IMR-90 (cell line): ENCODE data around the gene PPIP5K2. TPM values are rescaled to one million over a fixed set of nuclear protein-coding genes. Genes with fewer than 3 reads are reported as not detected.

Source experiments
- ATAC-seq: fragments of 200-7000 bp; cut with Tn5 transposase; 2 replicates; pipeline ENCODE4 v1.9.1; 2020; ENCODE audit warnings: low read depth, mild to moderate bottlenecking, moderate library complexity
- BruUV-seq: library from RNA; stranded (reverse); fragments of 400-500 nt; replicated peaks from 2 replicates; lab custom pipeline; 2021; lab: Mats Ljungman, UMichigan
- CTCF ChIA-PET: fragments of 300-600 bp; formaldehyde crosslinking; extraction: SDS; loops from one replicate; lab custom pipeline; 2021; ENCODE audit warnings: antibody characterized with exemption; lab: Yijun Ruan, JAX
- POLR2A ChIA-PET: fragments of 300-600 bp; sonication (Branson Sonifier 250); formaldehyde crosslinking; loops from one replicate; lab custom pipeline; 2022; ENCODE audit warnings: antibody characterized with exemption; ENCODE audit not compliant: unreplicated experiment; lab: Charles Lee
- DNase-seq: peaks from one replicate; pipeline ENCODE4 v3.0.0; 2013
- H2AFZ ChIP-seq: replicated peaks from 2 replicates; pipeline ENCODE3; 2013; ENCODE audit warnings: low read length, mild to moderate bottlenecking; ENCODE audit not compliant: poor library complexity
- H2AK5ac ChIP-seq: 2 replicates; pipeline ENCODE4 v1.6.1; 2013; ENCODE audit warnings: low read depth, low read length, inconsistent platforms
- H2AK9ac ChIP-seq: replicated peaks from 2 replicates; pipeline ENCODE3; 2013; ENCODE audit warnings: mild to moderate bottlenecking, low read depth, low read length, moderate library complexity; ENCODE audit not compliant: poor library complexity
- H2BK120ac ChIP-seq: 2 replicates; pipeline ENCODE4 v1.6.1; 2013; ENCODE audit warnings: low read depth, low read length, inconsistent platforms
- H2BK15ac ChIP-seq: 3 replicates; pipeline ENCODE4 v1.6.1; 2013; ENCODE audit warnings: low read depth, low read length, inconsistent platforms
- H2BK20ac ChIP-seq: 2 replicates; pipeline ENCODE4 v1.6.1; 2013; ENCODE audit warnings: low read depth, mild to moderate bottlenecking, inconsistent platforms, low read length, moderate library complexity
- H2BK5ac ChIP-seq: 2 replicates; pipeline ENCODE4 v1.6.1; 2013; ENCODE audit warnings: mild to moderate bottlenecking, low read depth, low read length, inconsistent platforms; ENCODE audit not compliant: poor library complexity, severe bottlenecking
- H3K14ac ChIP-seq: replicated peaks from 2 replicates; pipeline ENCODE4 v1.6.1; 2013; ENCODE audit warnings: low read depth, low read length, inconsistent platforms
- H3K18ac ChIP-seq: 2 replicates; pipeline ENCODE4 v1.6.1; 2013; ENCODE audit warnings: low read depth, low read length, control low read depth
- H3K23ac ChIP-seq: 2 replicates; pipeline ENCODE4 v1.6.1; 2013; ENCODE audit warnings: low read depth, low read length, inconsistent platforms
- H3K27ac ChIP-seq: 2 replicates; pipeline ENCODE4 v1.5.1; 2013; ENCODE audit warnings: mild to moderate bottlenecking, control low read depth, low read length; ENCODE audit not compliant: insufficient read depth
- H3K27me3 ChIP-seq: 2 replicates; pipeline ENCODE4 v1.6.1; 2013; ENCODE audit warnings: low read length; ENCODE audit not compliant: control insufficient read depth, insufficient read depth
- H3K36me3 ChIP-seq: 2 replicates; pipeline ENCODE4 v1.6.1; 2013; ENCODE audit warnings: low read length, mixed read lengths; ENCODE audit not compliant: control insufficient read depth, insufficient read depth
- H3K4ac ChIP-seq: 2 replicates; pipeline ENCODE4 v1.6.1; 2013; ENCODE audit warnings: low read depth, low read length, inconsistent platforms
- H3K4me1 ChIP-seq: 2 replicates; pipeline ENCODE4 v1.6.1; 2013; ENCODE audit warnings: low read length, mixed read lengths; ENCODE audit not compliant: control insufficient read depth, insufficient read depth
- H3K4me2 ChIP-seq: 2 replicates; pipeline ENCODE4 v1.6.1; 2013; ENCODE audit warnings: low read depth, mild to moderate bottlenecking, control low read depth, low read length, moderate library complexity
- H3K4me3 ChIP-seq: 2 replicates; pipeline ENCODE4 v1.5.1; 2013; ENCODE audit warnings: low read depth, mild to moderate bottlenecking, control low read depth, low read length, moderate library complexity; ENCODE audit not compliant: insufficient read depth
- H3K56ac ChIP-seq: 2 replicates; pipeline ENCODE4 v1.6.1; 2013; ENCODE audit warnings: low read length, inconsistent platforms; ENCODE audit not compliant: insufficient read depth; ENCODE audit errors: extremely low read depth
- H3K79me1 ChIP-seq, 2 experiments: 2 replicates each; pipeline ENCODE4 v1.6.1; 2013; ENCODE audit warnings: low read length in 2 of 2, inconsistent platforms in 1 of 2, low read depth in 1 of 2
- H3K9ac ChIP-seq: 2 replicates; pipeline ENCODE4 v1.6.1; 2013; ENCODE audit warnings: low read depth, low read length, control low read depth
- H3K9me1 ChIP-seq: 2 replicates; pipeline ENCODE4 v1.6.1; 2013; ENCODE audit warnings: low read length, inconsistent platforms; ENCODE audit not compliant: insufficient read depth
- H3K9me3 ChIP-seq: 2 replicates; pipeline ENCODE4 v1.6.1; 2013; ENCODE audit warnings: low read length; ENCODE audit not compliant: control insufficient read depth, insufficient read depth
- H4K20me1 ChIP-seq: 2 replicates; pipeline ENCODE4 v1.6.1; 2013; ENCODE audit warnings: low read length, inconsistent platforms; ENCODE audit not compliant: insufficient read depth
- H4K5ac ChIP-seq: 2 replicates; pipeline ENCODE4 v1.6.1; 2013; ENCODE audit warnings: mild to moderate bottlenecking, low read depth, low read length, control low read depth
- H4K8ac ChIP-seq, 2 experiments: 2 replicates each; pipeline ENCODE4 v1.6.1; 2013; ENCODE audit warnings: low read depth in 2 of 2, low read length in 2 of 2, control low read depth in 1 of 2, inconsistent platforms in 1 of 2
- H4K91ac ChIP-seq: 2 replicates; pipeline ENCODE4 v1.6.1; 2013; ENCODE audit warnings: low read depth, low read length, inconsistent platforms; ENCODE audit not compliant: insufficient read depth
- BHLHE40 ChIP-seq: fragments of 150-350 bp; IDR thresholded peaks from 2 replicates; pipeline ENCODE4 v1.6.1; 2016; ENCODE audit warnings: mild to moderate bottlenecking, low read depth, low read length
- CEBPB ChIP-seq: IDR thresholded peaks from 2 replicates; pipeline ENCODE4 v1.6.1; 2012; ENCODE audit warnings: low read depth, low read length, improper control_type of control experiment
- CHD1 ChIP-seq: IDR thresholded peaks from 2 replicates; pipeline ENCODE4 v1.6.1; 2012; ENCODE audit warnings: low read depth, low read length, improper control_type of control experiment
- MAFK ChIP-seq: IDR thresholded peaks from 2 replicates; pipeline ENCODE4 v1.6.1; 2012; ENCODE audit warnings: low read depth, low read length, improper control_type of control experiment
- MXI1 ChIP-seq: IDR thresholded peaks from 2 replicates; pipeline ENCODE4 v1.6.1; 2012; ENCODE audit warnings: low read depth, mild to moderate bottlenecking, low read length, moderate library complexity, borderline replicate concordance
- NFE2L2 ChIP-seq: fragments of 150-350 bp; IDR thresholded peaks from 2 replicates; pipeline ENCODE4 v1.6.1; 2016; ENCODE audit warnings: low read depth, mild to moderate bottlenecking, low read length
- dilution Hi-C: fragments of 300-500 bp; cut with HindIII; formaldehyde crosslinking; loops from one replicate; pipeline ENCODE4 v1.14.3; 2018; ENCODE audit warnings: low sequenced_read_pairs; ENCODE audit not compliant: unreplicated experiment
- in situ Hi-C: fragments of 300-500 bp; cut with MboI; formaldehyde crosslinking; loops from 3 replicates; pipeline ENCODE4 v1.14.3; 2019; ENCODE audit warnings: low sequenced_read_pairs, inconsistent platforms, mixed read lengths
- intact Hi-C: fragments of 100-400 bp; cut with micrococcal nuclease; formaldehyde crosslinking; loops from 2 replicates; pipeline ENCODE4 v1.10.0; 2022
- polyA plus RNA-seq, 3 experiments: library from polyadenylated mRNA; depleted of rRNA; stranded (reverse); fragments of >200 nt; gene quantifications; 2 replicates each; pipeline ENCODE4 v1.2.3, GENCODE V29; 2012; ENCODE audit warnings: low replicate concordance in 1 of 3
- total RNA-seq: library from RNA; depleted of rRNA; stranded (reverse); fragments of >200 nt; gene quantifications from 2 replicates; pipeline ENCODE4 v1.2.3, GENCODE V29; 2012

PPIP5K2 gene
- total and polyA plus RNA-seq, 2 of the 4 experiments (the other 2 are of a cell fraction), result 32.4 to 67.6 TPM

- Histone ChIP-seq H3K56ac (no peak overlapping the region), H2AK5ac (no peak overlapping the region), H2BK20ac (no peak overlapping the region), H3K4me3 (no peak overlapping the region), H3K4me1 (no peaks in the 10 kb centered on the region), H3K36me3 (no peaks in the 10 kb centered on the region), H4K5ac (no peak overlapping the region), H3K14ac (no peak overlapping the region), H2BK120ac (no peak overlapping the region), H3K79me1 (no peaks in the 10 kb centered on the region), H2BK5ac (no peak overlapping the region), H2AFZ (no peak overlapping the region), H3K18ac (no peak overlapping the region), H3K27me3 (no peaks in the 10 kb centered on the region), H4K8ac (no peak overlapping the region), H3K4ac (no peak overlapping the region), H3K9ac (no peak overlapping the region), H4K20me1 (no peaks in the 10 kb centered on the region), H2AK9ac (no peak overlapping the region), H4K91ac (no peak overlapping the region), H3K27ac (no peak overlapping the region), H3K4me2 (no peak overlapping the region), H3K9me1 (0 out of 2 replicates have a peak, but pooled peaks cover 3% of the 10 kb centered on the region), H3K23ac (no peak overlapping the region), H2BK15ac (no peak overlapping the region), H3K9me3 (no peaks in the 10 kb centered on the region)
- no peak for ATAC-seq
- intact Hi-C loops, result no loop called here
- TF ChIP-seq MXI1 (no peak), CHD1 (no peak), NFE2L2 (no peak), BHLHE40 (no peak), CEBPB (no peak), MAFK (no peak)
- BruUV-seq, result no TSS peak
- ChIA-PET POLR2A (no interaction called here), CTCF (no interaction called here)
- DNase-seq, result no peak
- in situ Hi-C loops, result loop anchor here (10.0 kb wide), 1 partner anchor 560 kb away; no protein-coding TSS in a partner anchor
- dilution Hi-C loops, result no loop called here
Measured at GRCh38 chr5:103145196-103145595, 25.1 kb downstream of the PPIP5K2 start.
